Hematopoietic multipotent progenitor cell (in vitro differentiated cells): ENCODE measurements around the gene AK1. TPM values are rescaled to one million over a fixed set of nuclear protein-coding genes. Genes with fewer than 3 reads are reported as not detected.

ENCODE experiments used
- DNase-seq, 3 donors: peaks; one replicate each; pipeline ENCODE4 v3.0.0-alpha.2; 2011 to 2015; ENCODE audit warnings: low read depth in 2 of 3, low spot score in 2 of 3
- total RNA-seq: library from RNA; depleted of rRNA; stranded (reverse); fragments of >200 nt; gene quantifications from one replicate; pipeline ENCODE4 v1.2.3, GENCODE V29; 2012

Gene AK1
- total RNA-seq = 0.27 TPM

DNA sequence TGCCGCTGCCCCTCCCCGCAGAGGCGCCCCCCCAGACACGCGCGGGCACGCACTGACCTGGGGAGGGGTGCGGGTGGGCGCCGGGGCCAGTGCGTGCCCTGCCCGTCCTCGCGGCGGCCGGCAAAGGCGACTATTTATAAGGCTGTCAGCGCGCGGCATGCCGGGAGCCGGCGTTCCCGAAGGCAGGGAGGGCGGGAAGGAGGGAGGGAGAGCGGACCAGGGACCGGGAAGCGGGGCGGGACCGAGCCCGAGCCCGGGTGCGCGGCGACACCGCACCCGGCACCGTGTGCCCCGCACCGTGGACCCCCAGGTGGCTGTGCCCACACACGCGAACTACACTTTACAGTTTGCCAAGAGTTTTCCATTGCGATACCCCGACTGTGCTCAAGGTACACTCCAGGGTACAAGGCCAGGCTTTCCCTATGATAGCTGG, at the start of gene AK1:
Gene AK1 (minus strand): TSS at position 110 of the 433 bp plus-strand sequence. CDS start 3,058 bp downstream, outside the sequence.
- no peak for DNase-seq

GRCh38 chr9:127926906-127927200, 49.4 kb upstream of the AK1 start:
- no peak for DNase-seq

- DNase-seq = no peak
These were observed 48.8 kb upstream of the AK1 start for GRCh38 chr9:127925959-127926905.

DNA sequence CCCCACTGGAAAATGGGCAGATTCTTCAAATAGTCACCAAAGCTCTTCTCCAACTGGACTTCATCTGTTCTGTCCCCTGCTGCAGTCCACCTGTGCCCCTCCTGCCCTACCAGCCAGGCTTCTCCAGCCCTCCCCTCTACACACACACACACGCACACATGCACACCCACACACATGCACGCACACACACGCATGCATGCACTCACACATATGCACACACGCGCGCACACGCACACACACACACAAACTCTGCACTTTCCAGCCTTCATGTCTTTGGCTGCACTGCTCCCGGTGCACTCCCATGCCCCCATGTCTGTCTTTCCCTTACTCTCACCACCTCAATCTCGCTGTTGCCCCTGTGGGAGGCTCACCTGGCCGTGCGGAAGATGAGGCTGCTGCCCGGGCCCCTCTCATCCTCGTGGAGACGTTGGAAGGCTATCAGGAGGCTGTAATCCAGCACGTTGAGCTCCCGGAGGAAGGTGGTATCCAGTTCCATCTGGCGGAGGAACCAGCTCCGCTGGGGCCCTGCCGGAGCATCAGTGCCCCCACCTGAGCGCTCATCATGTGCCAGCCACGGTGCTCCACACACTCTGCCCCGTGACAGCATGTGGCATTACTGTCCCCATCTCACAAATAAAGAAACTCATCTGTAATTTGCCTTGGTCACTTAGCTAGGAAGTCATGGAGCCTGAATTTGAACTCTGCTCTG, 47.4 kb upstream of the AK1 start:
- DNase-seq = no peak

DNA sequence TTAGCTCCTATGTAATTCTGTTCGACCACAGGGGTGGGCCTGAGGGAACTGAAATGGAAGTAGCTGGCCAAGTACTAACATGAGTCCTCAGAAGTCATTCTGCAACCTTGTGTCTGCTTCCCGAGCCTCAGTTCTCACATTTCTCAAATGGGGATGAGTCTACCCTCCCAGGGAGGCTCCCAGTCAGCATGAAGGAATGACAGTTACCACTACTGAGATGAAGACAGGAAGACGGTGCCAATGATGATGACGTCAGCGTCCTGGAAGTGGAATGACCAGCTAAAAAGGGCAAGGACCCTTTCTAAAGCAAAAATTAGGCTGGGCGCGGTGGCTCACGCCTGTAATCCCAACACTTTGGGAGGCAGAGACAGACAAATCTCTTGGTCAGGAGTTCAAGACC, 46.3 kb upstream of the AK1 start:
- no peak for DNase-seq

- DNase-seq = no peak
These were observed 45.6 kb upstream of the AK1 start for GRCh38 chr9:127923046-127923445.

DNA sequence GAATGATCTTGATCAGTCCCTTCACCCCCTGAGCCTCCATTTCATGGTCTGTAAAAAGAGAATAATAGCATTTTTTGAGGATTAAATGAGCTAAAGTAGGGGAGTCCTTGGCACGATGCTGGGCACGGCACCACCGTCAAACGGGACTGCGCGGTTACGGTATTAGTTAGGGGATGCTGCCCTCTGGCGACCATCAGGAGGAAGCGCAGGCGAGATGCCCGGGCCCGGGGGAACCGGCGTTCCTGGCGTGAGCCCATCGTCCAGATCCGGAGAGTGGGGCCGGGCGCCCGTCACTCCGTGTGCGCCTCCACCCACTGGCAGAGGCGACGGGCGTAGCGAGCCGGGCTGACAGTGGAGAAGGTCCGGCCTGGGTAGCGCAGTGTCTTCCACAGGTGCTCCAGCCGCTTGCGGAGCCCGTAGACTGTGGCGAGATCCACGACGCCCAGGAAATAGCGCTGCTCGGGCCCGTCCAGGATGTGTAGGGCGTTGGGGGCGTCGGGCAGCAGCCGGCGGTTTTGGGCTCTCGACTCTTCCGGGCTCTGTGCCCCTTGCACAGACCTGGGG, 44.2 kb upstream of the AK1 start:
- peak in 2 of 3 donors; percentile 60 to 68 for DNase-seq

DNA sequence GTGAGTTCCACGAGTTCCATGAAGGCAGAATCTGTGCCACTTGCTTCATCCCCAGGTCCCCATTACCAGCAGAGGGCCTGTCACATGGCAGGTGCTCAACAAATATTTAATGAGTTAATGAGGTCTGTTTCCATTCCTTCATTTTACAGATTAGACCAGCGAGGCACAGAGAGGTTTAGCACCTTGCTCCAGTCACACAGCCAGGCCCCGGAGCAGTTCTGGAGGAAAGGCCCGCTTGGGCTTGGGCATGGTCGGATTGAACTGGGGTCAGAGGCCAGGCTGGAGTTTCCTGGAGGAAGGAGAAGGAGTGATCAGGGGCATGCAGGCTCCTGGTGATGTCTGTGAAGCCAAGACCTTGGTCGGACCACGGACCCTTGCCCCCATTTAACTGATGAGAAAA, 43.3 kb upstream of the AK1 start:
- DNase-seq = no peak

GRCh38 chr9:127919253-127919815, 41.9 kb upstream of the AK1 start:
- DNase-seq = no peak

GRCh38 chr9:127918183-127919107, 41.0 kb upstream of the AK1 start:
- DNase-seq = peak in 1 of 3 donors; percentile 39

DNA sequence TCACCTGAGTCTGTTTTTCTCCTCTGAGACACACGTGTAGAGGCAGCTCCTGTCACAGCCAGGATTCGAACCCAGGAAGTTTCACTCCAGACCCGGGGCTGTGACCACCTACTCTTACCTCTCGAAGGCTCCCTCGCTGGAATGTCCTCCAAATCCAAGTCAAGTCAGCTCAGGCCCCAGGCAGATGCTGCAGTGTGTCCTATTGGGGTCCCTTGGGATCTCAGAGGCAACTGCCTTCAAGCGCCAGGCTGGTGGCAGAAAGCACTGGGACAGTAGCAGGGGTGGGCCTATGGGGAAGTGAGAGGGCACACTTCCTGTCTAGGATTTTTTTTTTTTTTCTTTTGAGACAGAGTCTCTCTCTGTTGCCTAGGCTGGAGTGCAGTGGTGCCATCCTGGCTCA, 40.1 kb upstream of the AK1 start:
- DNase-seq = no peak

- DNase-seq = peak; percentile 88 to 91 (median 90)
These were observed 39.5 kb upstream of the AK1 start, which contains the start of gene ST6GALNAC4 for GRCh38 chr9:127916720-127917581. Gene ST6GALNAC4 (minus strand): TSS chr9:127917041. CDS start chr9:127916419, 622 bp downstream.

DNA sequence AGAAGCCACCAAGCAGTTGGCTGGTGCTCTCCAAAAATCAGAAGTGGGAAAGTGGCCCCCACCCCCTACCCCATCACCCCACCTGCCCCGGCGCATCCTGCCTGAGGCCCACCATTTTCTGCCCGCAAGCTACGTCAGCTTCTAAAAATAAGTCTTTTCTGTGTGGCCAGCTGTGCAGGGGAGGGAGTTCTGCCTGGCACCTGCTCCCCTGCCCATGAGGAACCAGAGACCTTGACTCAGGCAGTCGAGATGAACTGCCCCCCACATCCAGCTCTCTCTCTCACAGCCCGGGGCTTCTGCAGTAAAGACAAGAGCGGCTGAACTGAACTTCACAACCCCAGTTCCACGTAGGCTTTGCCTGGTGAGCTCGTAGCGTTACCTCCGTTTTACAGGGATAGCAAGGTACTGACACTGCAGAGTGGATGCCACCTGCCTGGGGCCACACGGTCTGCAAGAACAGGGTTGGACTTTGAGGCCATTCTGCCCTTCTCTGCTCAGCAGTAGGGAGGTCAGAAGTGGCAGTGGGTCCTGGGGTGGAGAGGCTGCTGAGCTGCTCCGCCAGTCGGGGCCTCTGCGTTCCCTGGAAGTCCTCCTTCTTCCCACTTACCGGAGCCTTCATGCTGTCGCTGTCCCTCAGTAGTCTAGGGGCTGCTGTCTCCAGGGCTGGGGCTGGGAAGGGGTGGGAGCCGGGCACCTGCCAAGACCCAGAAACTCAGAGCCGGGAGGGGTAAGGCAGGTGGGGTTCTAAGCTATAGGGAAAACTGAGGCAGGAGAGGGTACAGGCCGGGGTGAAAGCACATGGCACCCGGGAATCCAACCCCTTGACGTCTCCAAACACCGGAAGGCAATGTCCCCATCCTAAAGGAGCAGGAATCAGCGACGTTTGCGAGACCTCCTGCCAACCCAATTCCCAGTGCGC, 38.6 kb upstream of the AK1 start:
- DNase-seq = peak in 2 of 3 donors; percentile 83 to 95

DNA sequence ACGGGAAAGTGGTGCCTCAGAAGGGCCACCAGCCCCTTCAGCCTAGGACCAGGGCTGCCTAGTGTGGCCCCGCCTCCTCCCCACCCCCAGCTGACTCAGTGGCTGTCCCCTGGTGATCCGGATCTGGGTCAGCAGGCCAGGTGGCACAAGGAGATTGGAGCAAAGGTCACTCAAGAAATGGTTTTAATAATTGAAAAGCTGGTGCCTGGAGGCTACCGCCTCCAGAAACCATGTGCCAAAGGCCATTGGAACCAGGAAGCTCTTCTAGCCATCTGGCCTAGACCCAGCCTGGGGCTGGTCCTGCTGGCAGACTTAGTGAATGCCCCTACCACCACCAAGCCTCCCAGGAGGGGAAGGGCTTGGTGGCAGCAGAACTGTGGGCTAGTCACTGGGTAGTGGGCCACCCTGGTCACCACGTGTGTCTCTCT, 37.9 kb upstream of the AK1 start:
- DNase-seq = no peak

GRCh38 chr9:127913682-127914081, 36.2 kb upstream of the AK1 start:
- DNase-seq = no peak

DNA sequence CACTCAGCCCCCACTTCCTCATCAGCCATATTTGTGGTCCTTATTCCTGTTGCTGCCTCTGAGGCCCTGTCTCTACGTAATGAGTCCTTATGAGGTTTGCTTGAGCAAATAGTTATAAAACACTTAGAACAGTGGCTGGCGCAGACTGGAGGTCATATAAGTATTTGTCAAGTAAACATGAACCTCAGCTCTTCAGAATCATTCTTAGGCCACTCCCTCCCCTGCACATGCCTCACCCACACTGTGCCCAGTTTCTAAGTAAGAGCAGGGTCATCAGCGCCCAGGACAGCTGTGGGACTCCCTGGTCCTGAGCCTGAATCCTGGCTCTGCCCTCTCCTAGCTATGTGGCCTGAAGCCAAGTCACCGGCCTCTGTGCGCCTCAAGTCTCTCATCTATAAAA, 35.4 kb upstream of the AK1 start:
- no peak for DNase-seq

DNA sequence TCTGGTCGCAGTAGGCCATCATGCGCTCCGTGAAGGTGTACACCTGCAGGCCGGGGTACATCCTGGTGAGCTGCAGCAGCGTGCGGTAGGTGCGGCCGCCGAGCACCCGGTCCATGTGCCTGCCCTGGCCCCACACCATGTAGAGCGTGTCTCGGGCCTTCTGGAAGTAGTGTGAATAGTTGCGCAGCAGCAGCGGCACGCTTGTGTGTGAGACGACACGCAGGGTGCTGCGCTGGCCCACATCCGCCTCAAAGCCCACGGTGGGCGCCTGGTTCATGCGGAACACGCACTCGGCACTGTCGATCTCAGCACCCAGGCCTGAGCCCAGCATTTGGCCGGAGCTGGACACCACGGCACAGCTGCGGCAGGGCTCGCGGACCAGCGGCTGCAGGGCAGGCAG, 34.8 kb upstream of the AK1 start:
- DNase-seq = no peak

GRCh38 chr9:127910613-127911205, 33.2 kb upstream of the AK1 start:
- peak in 1 of 3 donors; percentile 34 for DNase-seq
